Gastroesophageal sphincter (tissue), 3 donors: ENCODE measurements around the gene PRPF6.

ENCODE experiments used
- POLR2A ChIP-seq, 2 donors: fragments of 450-650 bp; IDR thresholded peaks; one replicate each; pipeline ENCODE4 v1.6.1; 2017; ENCODE audit warnings: antibody characterized with exemption in 2 of 2, mild to moderate bottlenecking in 2 of 2, moderate library complexity in 1 of 2
- POLR2AphosphoS5 ChIP-seq: sonication (generic); formaldehyde crosslinking; IDR thresholded peaks from one replicate; pipeline ENCODE4 v1.6.1; 2017; ENCODE audit warnings: antibody characterized with exemption
- TF ChIP-seq, protein P1 (sequence below), 4 experiments: fragments of 200-600 bp in 2 of 4; fragments of 450-650 bp in 2 of 4; sonication (generic) in 1 of 4; IDR thresholded peaks; one replicate each; pipeline ENCODE4 v1.5.1; 2017 to 2019; ENCODE audit warnings: antibody characterized with exemption in 4 of 4, mild to moderate bottlenecking in 2 of 4, moderate library complexity in 2 of 4

DNA sequence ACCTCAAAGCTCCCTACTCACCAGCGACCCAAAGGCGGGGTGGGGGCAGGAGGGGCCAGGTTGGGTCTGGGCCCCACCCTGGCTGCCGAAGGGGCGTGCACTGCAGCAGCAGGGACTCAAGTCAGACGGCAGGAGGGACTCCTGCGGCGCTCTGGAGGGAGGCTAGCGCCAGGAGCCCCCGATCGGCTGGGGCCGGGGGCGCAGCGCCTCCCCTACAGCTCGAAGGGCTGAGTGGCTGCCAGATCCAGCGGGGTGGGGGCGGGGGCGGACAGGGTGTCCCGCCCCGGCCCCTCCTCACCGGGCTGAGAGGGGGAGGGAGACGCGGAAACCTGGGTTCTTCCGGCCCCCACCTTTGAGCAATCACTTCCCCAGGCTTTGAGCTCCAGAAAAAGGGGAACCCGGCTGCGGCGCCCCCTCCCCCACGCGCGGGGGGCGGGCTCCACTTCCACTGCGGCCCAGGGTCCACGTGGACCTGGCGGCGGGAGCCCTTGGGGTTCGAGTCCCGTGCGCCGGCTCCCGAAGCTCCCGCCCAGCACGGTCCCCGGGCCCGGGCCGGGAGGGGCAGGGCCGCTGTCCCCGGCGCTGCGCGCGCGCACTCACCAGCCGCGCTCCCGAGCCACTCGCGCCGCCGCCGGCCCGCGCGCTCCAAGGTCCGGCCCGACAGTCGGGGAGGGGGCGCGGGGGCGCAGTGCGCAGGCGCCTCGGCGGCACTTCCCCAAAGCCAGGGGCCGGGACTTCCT is 98.5 kb downstream of the PRPF6 start, which contains the start of gene RGS19:
- TF ChIP-seq, protein P1, sequence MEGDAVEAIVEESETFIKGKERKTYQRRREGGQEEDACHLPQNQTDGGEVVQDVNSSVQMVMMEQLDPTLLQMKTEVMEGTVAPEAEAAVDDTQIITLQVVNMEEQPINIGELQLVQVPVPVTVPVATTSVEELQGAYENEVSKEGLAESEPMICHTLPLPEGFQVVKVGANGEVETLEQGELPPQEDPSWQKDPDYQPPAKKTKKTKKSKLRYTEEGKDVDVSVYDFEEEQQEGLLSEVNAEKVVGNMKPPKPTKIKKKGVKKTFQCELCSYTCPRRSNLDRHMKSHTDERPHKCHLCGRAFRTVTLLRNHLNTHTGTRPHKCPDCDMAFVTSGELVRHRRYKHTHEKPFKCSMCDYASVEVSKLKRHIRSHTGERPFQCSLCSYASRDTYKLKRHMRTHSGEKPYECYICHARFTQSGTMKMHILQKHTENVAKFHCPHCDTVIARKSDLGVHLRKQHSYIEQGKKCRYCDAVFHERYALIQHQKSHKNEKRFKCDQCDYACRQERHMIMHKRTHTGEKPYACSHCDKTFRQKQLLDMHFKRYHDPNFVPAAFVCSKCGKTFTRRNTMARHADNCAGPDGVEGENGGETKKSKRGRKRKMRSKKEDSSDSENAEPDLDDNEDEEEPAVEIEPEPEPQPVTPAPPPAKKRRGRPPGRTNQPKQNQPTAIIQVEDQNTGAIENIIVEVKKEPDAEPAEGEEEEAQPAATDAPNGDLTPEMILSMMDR (IDR thresholded peaks at IDR 0.05) = no peak
- TF ChIP-seq POLR2AphosphoS5 = no peak
- TF ChIP-seq POLR2A (IDR thresholded peaks at IDR 0.05) = peak in 1 of 2 donors; percentile 40
